Measurements from ENCODE around the gene ATRNL1. TPM values are rescaled to one million over a fixed set of nuclear protein-coding genes. Genes with fewer than 3 reads are reported as not detected.

Gene ATRNL1
- total RNA-seq, 1 experiment from 2014 or later = not detected

DNA sequence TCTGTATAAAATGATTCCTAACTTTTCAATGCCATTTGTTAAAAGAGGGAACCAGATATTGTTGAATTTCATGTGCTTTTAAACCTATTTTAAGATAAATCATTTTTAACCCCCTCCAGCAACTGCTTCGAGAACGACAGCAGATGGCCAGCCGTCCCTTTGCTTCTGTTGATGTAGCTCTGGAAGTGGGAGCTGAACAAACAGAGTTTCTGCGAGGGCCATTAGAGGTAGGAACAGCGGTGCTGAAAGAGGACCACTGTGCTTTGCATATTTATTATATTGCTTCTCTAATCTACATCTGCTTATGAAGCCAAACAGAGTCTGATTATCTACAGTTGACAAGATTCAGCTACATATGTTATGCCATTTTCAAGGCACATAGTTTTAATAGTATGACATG is 634.0 kb downstream of the ATRNL1 start:
- ATAC-seq (no peak), DNase-seq (no peak)
- Histone ChIP-seq H3K9me3 (ENCODE audit: low read length) (no peaks in the 10 kb centered on the region), H3K4me2 (ENCODE audit: low read length) (no peak overlapping the region), H3F3A (ENCODE audit: low read length, unreplicated experiment) (no peaks in the 10 kb centered on the region), H3K27me3 (ENCODE audit: low read length) (no peaks in the 10 kb centered on the region), H3K79me2 (ENCODE audit: low read length) (no peaks in the 10 kb centered on the region), H3K27ac (ENCODE audit: low read length) (no peak overlapping the region), H3K4me1 (ENCODE audit: insufficient read depth, low read length) (no peaks in the 10 kb centered on the region), H3K36me3 (ENCODE audit: low read depth, low read length) (no peaks in the 10 kb centered on the region), H3K9me2 (replicated peaks; ENCODE audit: low read length) (no peaks in the 10 kb centered on the region), H2AFZ (ENCODE audit: low read length) (no peak overlapping the region), H3K9ac (ENCODE audit: low read length) (no peak overlapping the region), H3K4me3 (ENCODE audit: low read length) (no peak overlapping the region), H4K20me1 (ENCODE audit: low read length) (no peaks in the 10 kb centered on the region)
- BruUV-seq (replicated peaks) = no TSS peak
- intact Hi-C loops (cut with micrococcal nuclease) = no loop called here
- CTCF ChIA-PET = no interaction called here
- POLR2A ChIA-PET (ENCODE audit: unreplicated experiment) = no interaction called here
- no peak for TF ChIP-seq EZH2phosphoT487 (IDR thresholded peaks at IDR 0.05; ENCODE audit: borderline replicate concordance, low read length)
- no peak for TF ChIP-seq EZH2 (IDR thresholded peaks at IDR 0.05; ENCODE audit: low read length, unreplicated experiment)
- TF ChIP-seq, protein P1, sequence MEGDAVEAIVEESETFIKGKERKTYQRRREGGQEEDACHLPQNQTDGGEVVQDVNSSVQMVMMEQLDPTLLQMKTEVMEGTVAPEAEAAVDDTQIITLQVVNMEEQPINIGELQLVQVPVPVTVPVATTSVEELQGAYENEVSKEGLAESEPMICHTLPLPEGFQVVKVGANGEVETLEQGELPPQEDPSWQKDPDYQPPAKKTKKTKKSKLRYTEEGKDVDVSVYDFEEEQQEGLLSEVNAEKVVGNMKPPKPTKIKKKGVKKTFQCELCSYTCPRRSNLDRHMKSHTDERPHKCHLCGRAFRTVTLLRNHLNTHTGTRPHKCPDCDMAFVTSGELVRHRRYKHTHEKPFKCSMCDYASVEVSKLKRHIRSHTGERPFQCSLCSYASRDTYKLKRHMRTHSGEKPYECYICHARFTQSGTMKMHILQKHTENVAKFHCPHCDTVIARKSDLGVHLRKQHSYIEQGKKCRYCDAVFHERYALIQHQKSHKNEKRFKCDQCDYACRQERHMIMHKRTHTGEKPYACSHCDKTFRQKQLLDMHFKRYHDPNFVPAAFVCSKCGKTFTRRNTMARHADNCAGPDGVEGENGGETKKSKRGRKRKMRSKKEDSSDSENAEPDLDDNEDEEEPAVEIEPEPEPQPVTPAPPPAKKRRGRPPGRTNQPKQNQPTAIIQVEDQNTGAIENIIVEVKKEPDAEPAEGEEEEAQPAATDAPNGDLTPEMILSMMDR (conservative IDR thresholded peaks at IDR 0.05; ENCODE audit: low read depth, low read length) = no peak

DNA sequence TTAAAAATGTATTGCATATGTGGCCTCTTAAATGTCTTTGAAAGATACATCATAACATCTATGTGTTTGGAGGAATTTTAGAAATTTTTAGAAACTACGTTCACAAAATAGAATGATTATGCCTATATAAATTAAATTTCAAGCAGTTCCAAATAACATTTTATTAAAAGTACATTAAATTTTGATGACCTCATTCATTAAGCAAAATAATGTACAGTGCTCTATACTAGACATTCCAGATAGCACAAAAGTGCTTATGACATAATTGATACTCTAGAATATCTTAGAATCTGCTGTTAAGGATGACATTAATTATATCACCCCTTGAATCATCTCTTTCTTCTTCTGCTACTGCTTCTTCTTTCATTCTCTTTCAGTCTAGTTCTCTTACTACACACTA is 650.9 kb downstream of the ATRNL1 start:
- no peaks in the 10 kb centered on the region for H3K79me2 ChIP-seq (ENCODE audit: low read length)
- no peaks in the 10 kb centered on the region for H4K20me1 ChIP-seq (ENCODE audit: low read length)
- H3K36me3 ChIP-seq (ENCODE audit: low read depth, low read length) = no peaks in the 10 kb centered on the region
- intact Hi-C loops (cut with micrococcal nuclease) = no loop called here
- no TSS peak for BruUV-seq (replicated peaks)
- no peaks in the 10 kb centered on the region for H3K9me2 ChIP-seq (replicated peaks; ENCODE audit: low read length)
- DNase-seq (no peak), ATAC-seq (no peak)
- H3K27me3 ChIP-seq (ENCODE audit: low read length) = no peaks in the 10 kb centered on the region
- no peak overlapping the region for H3K4me3 ChIP-seq (ENCODE audit: low read length)
- H3K27ac ChIP-seq (ENCODE audit: low read length) = no peak overlapping the region
- H3K9ac ChIP-seq (ENCODE audit: low read length) = no peak overlapping the region
- POLR2A ChIA-PET (ENCODE audit: unreplicated experiment) = no interaction called here
- TF ChIP-seq EZH2phosphoT487 (IDR thresholded peaks at IDR 0.05; ENCODE audit: borderline replicate concordance, low read length) (no peak), EZH2 (IDR thresholded peaks at IDR 0.05; ENCODE audit: low read length, unreplicated experiment) (no peak)
- TF ChIP-seq, protein P1 (conservative IDR thresholded peaks at IDR 0.05; ENCODE audit: low read depth, low read length) = no peak
- no peaks in the 10 kb centered on the region for H3K9me3 ChIP-seq (ENCODE audit: low read length)
- no peak overlapping the region for H3K4me2 ChIP-seq (ENCODE audit: low read length)
- H2AFZ ChIP-seq (ENCODE audit: low read length) = no peak overlapping the region
- H3K4me1 ChIP-seq (ENCODE audit: insufficient read depth, low read length) = no peaks in the 10 kb centered on the region
- no peaks in the 10 kb centered on the region for H3F3A ChIP-seq (ENCODE audit: low read length, unreplicated experiment)
- CTCF ChIA-PET = no interaction called here

DNA sequence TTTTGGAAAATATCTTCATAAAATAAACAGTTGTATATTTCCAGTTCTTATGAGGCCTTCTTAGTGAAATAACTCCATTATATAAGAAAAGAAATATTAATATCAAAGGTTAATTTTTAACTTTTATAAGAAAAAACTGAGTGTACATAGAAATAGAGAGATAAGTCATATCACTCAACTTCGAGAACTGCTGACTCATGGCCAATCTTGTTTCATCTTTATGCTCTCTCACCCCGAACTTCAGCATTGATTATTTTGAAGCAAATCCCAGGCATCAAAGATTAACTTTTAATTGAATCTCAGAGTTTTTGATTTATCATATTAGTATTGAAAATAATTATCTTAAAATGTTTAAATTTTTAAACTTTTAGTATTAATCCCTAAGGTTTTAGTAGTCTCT is 652.8 kb downstream of the ATRNL1 start:
- Histone ChIP-seq H3K4me2 (ENCODE audit: low read length) (no peak overlapping the region), H3K79me2 (ENCODE audit: low read length) (no peaks in the 10 kb centered on the region), H4K20me1 (ENCODE audit: low read length) (no peaks in the 10 kb centered on the region), H3K4me3 (ENCODE audit: low read length) (no peak overlapping the region), H2AFZ (ENCODE audit: low read length) (no peak overlapping the region), H3K27ac (ENCODE audit: low read length) (no peak overlapping the region), H3K27me3 (ENCODE audit: low read length) (no peaks in the 10 kb centered on the region), H3K9ac (ENCODE audit: low read length) (no peak overlapping the region), H3K4me1 (ENCODE audit: insufficient read depth, low read length) (no peaks in the 10 kb centered on the region), H3K9me3 (ENCODE audit: low read length) (no peaks in the 10 kb centered on the region), H3K9me2 (replicated peaks; ENCODE audit: low read length) (no peaks in the 10 kb centered on the region), H3F3A (ENCODE audit: low read length, unreplicated experiment) (no peaks in the 10 kb centered on the region), H3K36me3 (ENCODE audit: low read depth, low read length) (no peaks in the 10 kb centered on the region)
- no peak for TF ChIP-seq EZH2phosphoT487 (IDR thresholded peaks at IDR 0.05; ENCODE audit: borderline replicate concordance, low read length)
- TF ChIP-seq, protein P1 (conservative IDR thresholded peaks at IDR 0.05; ENCODE audit: low read depth, low read length) = no peak
- TF ChIP-seq EZH2 (IDR thresholded peaks at IDR 0.05; ENCODE audit: low read length, unreplicated experiment) = no peak
- POLR2A ChIA-PET (ENCODE audit: unreplicated experiment) = no interaction called here
- no TSS peak for BruUV-seq (replicated peaks)
- intact Hi-C loops (cut with micrococcal nuclease) = no loop called here
- DNase-seq = no peak
- CTCF ChIA-PET = no interaction called here
- ATAC-seq = no peak
